T-cell (primary cell): ENCODE results near the gene ASGR1. TPM values are rescaled to one million over a fixed set of nuclear protein-coding genes. Genes with fewer than 3 reads are reported as not detected.
"Not testable (repeated sequence)": the region's sequence is repeated elsewhere in the genome, so short reads cannot be mapped to it uniquely, and the experiment has no call there.

Experiments used
- ATAC-seq, 4 experiments: fragments of 200-7000 bp in 3 of 4; fragments of 150-1000 bp in 1 of 4; cut with Tn5 transposase; replicated peaks in 1 of 4; 1 replicate in 3 of 4; 2 replicates in 1 of 4; pipeline ENCODE4 v1.10.0; 2021; ENCODE audit warnings: moderate library complexity in 3 of 4, mild to moderate bottlenecking in 2 of 4, moderate number of reproducible peaks in 1 of 4
- CTCF ChIA-PET, 2 donors: fragments of 300-600 bp; sonication (Branson Sonifier 250); formaldehyde crosslinking; loops; one replicate each; lab custom pipeline; 2022; ENCODE audit warnings: antibody characterized with exemption in 2 of 2; lab: Charles Lee
- POLR2A ChIA-PET, 2 donors: fragments of 300-600 bp; sonication (Branson Sonifier 250); formaldehyde crosslinking; loops; one replicate each; lab custom pipeline; 2022; ENCODE audit warnings: antibody characterized with exemption in 2 of 2; lab: Charles Lee
- DNase-seq, 35 experiments: peaks; one replicate each; pipeline versions ENCODE4 v3.0.0 to v3.0.0-alpha.2; 2013 to 2023
- H3K27ac ChIP-seq: one replicate; pipeline ENCODE4 v1.5.1; 2013; ENCODE audit warnings: low read length
- H3K27me3 ChIP-seq, 2 experiments: replicated peaks in 1 of 2; 1 replicate in 1 of 2; 2 replicates in 1 of 2; pipeline versions ENCODE4 v1.6.1 to v1.7.0; 2013; ENCODE audit warnings: low read length in 1 of 2, mixed read lengths in 1 of 2; ENCODE audit not compliant: control insufficient read depth in 2 of 2, insufficient read depth in 2 of 2; ENCODE audit errors: extremely low read depth in 1 of 2
- H3K36me3 ChIP-seq, 2 donors: 1 replicate in 1 of 2; 2 replicates in 1 of 2; pipeline versions ENCODE4 v1.6.1 to v1.7.0; 2013; ENCODE audit warnings: low read length in 1 of 2; ENCODE audit not compliant: control insufficient read depth in 2 of 2, insufficient read depth in 1 of 2; ENCODE audit errors: extremely low read depth in 1 of 2
- H3K4me1 ChIP-seq, 2 experiments: 1 replicate in 1 of 2; 2 replicates in 1 of 2; pipeline versions ENCODE4 v1.6.1 to v1.7.0; 2013; ENCODE audit warnings: low read length in 2 of 2, mixed read lengths in 1 of 2; ENCODE audit not compliant: insufficient read depth in 2 of 2, control insufficient read depth in 1 of 2; ENCODE audit errors: extremely low read depth in 1 of 2
- H3K4me3 ChIP-seq, 2 donors: 1 replicate in 1 of 2; 2 replicates in 1 of 2; pipeline versions ENCODE4 v1.5.1 to v1.7.0; 2013; ENCODE audit warnings: mild to moderate bottlenecking in 2 of 2, low read length in 1 of 2, moderate library complexity in 1 of 2; ENCODE audit not compliant: control insufficient read depth in 1 of 2; ENCODE audit errors: extremely low read depth in 1 of 2
- H3K9me3 ChIP-seq: 2 replicates; pipeline ENCODE4 v1.7.0; 2013
- H3K27ac Mint-ChIP-seq, 2 donors: one replicate each; pipeline ENCODE4 v1.8.0; 2020 to 2021; ENCODE audit warnings: mild to moderate bottlenecking in 2 of 2, mixed read lengths in 2 of 2
- H3K27me3 Mint-ChIP-seq, 2 donors: one replicate each; pipeline ENCODE4 v1.8.0; 2021 to 2022; ENCODE audit warnings: mixed read lengths in 2 of 2
- H3K36me3 Mint-ChIP-seq: one replicate; pipeline ENCODE4 v1.8.0; 2021; ENCODE audit warnings: mixed read lengths
- H3K4me1 Mint-ChIP-seq, 3 donors: one replicate each; pipeline ENCODE4 v1.8.0; 2020 to 2022; ENCODE audit warnings: mixed read lengths in 3 of 3, mild to moderate bottlenecking in 1 of 3
- H3K4me3 Mint-ChIP-seq, 3 donors: one replicate each; pipeline ENCODE4 v1.8.0; 2020 to 2022; ENCODE audit warnings: mild to moderate bottlenecking in 3 of 3, mixed read lengths in 3 of 3, moderate library complexity in 3 of 3
- H3K9me3 Mint-ChIP-seq, 3 donors: one replicate each; pipeline ENCODE4 v1.8.0; 2020 to 2022; ENCODE audit warnings: mixed read lengths in 3 of 3
- WGBS: methylation state at CpG from one replicate; pipeline ENCODE4 v1.1.5; 2013; ENCODE audit warnings: missing lambda C conversion rate; ENCODE audit not compliant: insufficient coverage; 5-methylcytosine and 5-hydroxymethylcytosine counted together
- total RNA-seq, 35 experiments: library from RNA in 6 of 35; stranded (reverse) in 6 of 35; fragments of 120-200 nt in 1 of 35; gene quantifications; one replicate each; pipeline versions ENCODE4 v1.2.1 to v1.2.4 and lab custom pipeline; 2013 to 2026

ASGR1 gene
- total RNA-seq, 5 donors from 2014 or later (not counting 1 experiment from before 2014, with no cell fraction given): 0.60 to 1.8 (median 0.82) TPM

GRCh38 chr17:7129311-7129710 lies 49.9 kb downstream of the ASGR1 start:
- Mint-ChIP-seq H3K4me1 (peaks cover 23 to 28% (median 25%) of the 10 kb centered on the region in 3 donors), H3K4me3 (no peak overlapping the region), H3K36me3 (no peaks in the 10 kb centered on the region), H3K9me3 (no peaks in the 10 kb centered on the region), H3K27me3 (peaks cover 0 to 3% of the 10 kb centered on the region in 2 donors), H3K27ac (no peak overlapping the region)
- ChIA-PET POLR2A (no interaction called here), CTCF (no interaction called here)
- H3K4me3 ChIP-seq: no peak overlapping the region
- H3K4me1 ChIP-seq: peaks cover 6 to 24% of the 10 kb centered on the region in 2 experiments
- no peaks in the 10 kb centered on the region for H3K9me3 ChIP-seq
- WGBS: 94% methylated on average over 3 of the region's 8 CpGs
- no peaks in the 10 kb centered on the region for H3K36me3 ChIP-seq
- ATAC-seq (no peak), DNase-seq (no peak)
- H3K27ac ChIP-seq: no peak overlapping the region
- H3K27me3 ChIP-seq: peaks cover 0 to 21% of the 10 kb centered on the region in 2 experiments

GRCh38 chr17:7128160-7128559 lies 51.0 kb downstream of the ASGR1 start:
- H3K9me3 Mint-ChIP-seq: no peaks in the 10 kb centered on the region
- no peak overlapping the region for H3K4me3 ChIP-seq
- H3K36me3 Mint-ChIP-seq: no peaks in the 10 kb centered on the region
- no peak for DNase-seq
- H3K27me3 Mint-ChIP-seq: peaks cover 3 to 5% of the 10 kb centered on the region in 2 donors
- 90% methylated on average over 4 of the region's 5 CpGs for WGBS
- H3K27ac ChIP-seq: no peak overlapping the region
- H3K27me3 ChIP-seq: peaks cover 0 to 19% of the 10 kb centered on the region in 2 experiments
- ChIA-PET CTCF (no interaction called here), POLR2A (no interaction called here)
- H3K4me3 Mint-ChIP-seq: no peak overlapping the region
- peaks cover 6 to 16% of the 10 kb centered on the region in 2 experiments for H3K4me1 ChIP-seq
- no peaks in the 10 kb centered on the region for H3K36me3 ChIP-seq
- no peak for ATAC-seq
- no peak overlapping the region for H3K27ac Mint-ChIP-seq
- no peaks in the 10 kb centered on the region for H3K9me3 ChIP-seq
- peaks cover 16 to 24% (median 19%) of the 10 kb centered on the region in 3 donors for H3K4me1 Mint-ChIP-seq

GRCh38 chr17:7127501-7127900 lies 51.7 kb downstream of the ASGR1 start:
- POLR2A ChIA-PET, H3K27me3 Mint-ChIP-seq, H3K4me3 Mint-ChIP-seq, H3K36me3 Mint-ChIP-seq, H3K27ac ChIP-seq, H3K36me3 ChIP-seq, H3K9me3 ChIP-seq, DNase-seq, H3K4me3 ChIP-seq, H3K4me1 ChIP-seq, H3K27ac Mint-ChIP-seq, CTCF ChIA-PET, H3K9me3 Mint-ChIP-seq, ATAC-seq: not testable (repeated sequence)
- peaks cover 12 to 18% (median 15%) of the 10 kb centered on the region in 3 donors for H3K4me1 Mint-ChIP-seq
- WGBS: no CpG with 5 or more reads among the region's 5 CpGs
- H3K27me3 ChIP-seq: peaks cover 0 to 25% of the 10 kb centered on the region in 2 experiments

GRCh38 chr17:7126386-7126785 lies 52.8 kb downstream of the ASGR1 start:
- H3K27me3 Mint-ChIP-seq: not testable (repeated sequence)
- 85% methylated on average over 5 of the region's 12 CpGs for WGBS

GRCh38 chr17:7124923-7125322 lies 54.2 kb downstream of the ASGR1 start:
- Histone ChIP-seq H3K27ac (no peak overlapping the region), H3K4me3 (no peak overlapping the region), H3K9me3 (no peaks in the 10 kb centered on the region), H3K4me1 (no peaks in the 10 kb centered on the region), H3K36me3 (no peaks in the 10 kb centered on the region), H3K27me3 (peaks cover 0 to 33% of the 10 kb centered on the region in 2 experiments)
- POLR2A ChIA-PET: no interaction called here
- no CpG with 5 or more reads among the region's 5 CpGs for WGBS
- DNase-seq: no peak
- CTCF ChIA-PET: interaction anchor here in 1 of 2 donors (0.6 kb wide), 1 partner anchor 69 kb away, joined by 5 read pairs; no protein-coding TSS in a partner anchor
- no peak for ATAC-seq
- Mint-ChIP-seq H3K27ac (no peak overlapping the region), H3K4me1 (peaks cover 0 to 1% (median 0%) of the 10 kb centered on the region in 3 donors), H3K36me3 (no peaks in the 10 kb centered on the region), H3K4me3 (no peak overlapping the region), H3K27me3 (peaks cover 10 to 18% of the 10 kb centered on the region in 2 donors), H3K9me3 (no peaks in the 10 kb centered on the region)

More at GRCh38 chr17:7126386-7126785, 52.8 kb downstream of the ASGR1 start:
- H3K27ac Mint-ChIP-seq, H3K4me3 Mint-ChIP-seq, H3K9me3 Mint-ChIP-seq, H3K4me1 ChIP-seq, DNase-seq, H3K4me3 ChIP-seq, H3K36me3 ChIP-seq, ATAC-seq, H3K9me3 ChIP-seq, CTCF ChIA-PET, H3K27ac ChIP-seq, POLR2A ChIA-PET, H3K4me1 Mint-ChIP-seq, H3K36me3 Mint-ChIP-seq: not testable (repeated sequence)
- H3K27me3 ChIP-seq: peaks cover 0 to 30% of the 10 kb centered on the region in 2 experiments

GRCh38 chr17:7123844-7124243 lies 55.3 kb downstream of the ASGR1 start:
- Mint-ChIP-seq H3K9me3 (no peaks in the 10 kb centered on the region), H3K27ac (no peak overlapping the region), H3K4me3 (no peak overlapping the region), H3K36me3 (no peaks in the 10 kb centered on the region), H3K27me3 (peaks cover 16 to 24% of the 10 kb centered on the region in 2 donors), H3K4me1 (peaks cover 0 to 1% (median 0%) of the 10 kb centered on the region in 3 donors)
- Histone ChIP-seq H3K4me1 (no peaks in the 10 kb centered on the region), H3K9me3 (no peaks in the 10 kb centered on the region), H3K36me3 (no peaks in the 10 kb centered on the region), H3K27ac (no peak overlapping the region), H3K4me3 (no peak overlapping the region), H3K27me3 (peaks cover 0 to 33% of the 10 kb centered on the region in 2 experiments)
- 93% methylated on average over 3 of the region's 4 CpGs for WGBS
- ATAC-seq: no peak
- no peak for DNase-seq
- ChIA-PET POLR2A (interaction anchor here in 1 of 2 donors (0.5 kb wide), 1 partner anchor 38 kb away, joined by 6 read pairs; no protein-coding TSS in a partner anchor), CTCF (no interaction called here)
